Renal cortex interstitium (tissue), 15 donors: ENCODE data around the gene PAPOLB. TPM values are rescaled to one million over a fixed set of nuclear protein-coding genes. Genes with fewer than 3 reads are reported as not detected.
A peak's percentile ranks its signal among the peaks of the same experiment; 100 is the strongest.
"Not testable (repeated sequence)": the region's sequence is repeated elsewhere in the genome, so short reads cannot be mapped to it uniquely, and the experiment has no call there.

Experiments
- DNase-seq, 11 donors: peaks; one replicate each; pipeline ENCODE4 v3.0.0-alpha.2; 2013; ENCODE audit warnings: low read depth in 9 of 11, low spot score in 4 of 11; ENCODE audit errors: extremely low read depth in 1 of 11
- long read RNA-seq, 16 experiments: transcript quantifications; one replicate each; lab custom pipeline, GENCODE V29; 2026
- polyA plus RNA-seq, 3 donors: library from polyadenylated mRNA; unstranded; fragments of 120-200 nt; gene quantifications; one replicate each; pipeline ENCODE4 v1.2.1, GENCODE V29; 2013; ENCODE audit not compliant: insufficient read length in 3 of 3

The PAPOLB gene
- under 1 TPM; 0.09 to 0.12 (median 0.10) TPM for polyA plus RNA-seq
- long read RNA-seq, donor 1 = 0 reads
- long read RNA-seq, donor 2 = 0 reads
- long read RNA-seq, donor 3 = 0 reads
- long read RNA-seq, donor 4 = 0 reads
- long read RNA-seq, donor 5 = 0 reads
- long read RNA-seq, donor 6 = 0 reads
- long read RNA-seq, donor 7 = 0 reads
- long read RNA-seq, donor 8 = 0 reads
- long read RNA-seq, donor 9 = 0 reads
- long read RNA-seq, donor 10 = 0 reads
- long read RNA-seq, donor 11 = 0 reads
- long read RNA-seq, donor 12 = 0 reads
- long read RNA-seq, donor 13 = 0 reads
- long read RNA-seq, donor 14 = 0 reads
- long read RNA-seq, donor 15 = 0 reads
- long read RNA-seq, donor 16, full-length matches to known transcripts = 1 of 1 reads
- long read RNA-seq, donor 16, partial matches to known transcripts = 0 of 1 reads
- long read RNA-seq, donor 16, other reads (novel, unspliced or antisense) = 0 of 1 reads

- DNase-seq = no peak
Measured at GRCh38 chr7:4861673-4862072, at the start of gene PAPOLB. TSS of gene PAPOLB (minus strand) at chr7:4862030. CDS start at chr7:4861810, 220 bp downstream.

GRCh38 chr7:4911111-4911828, 49.4 kb upstream of the PAPOLB start:
- no peak for DNase-seq

- DNase-seq = no peak
Measured at GRCh38 chr7:4906682-4907081, 44.9 kb upstream of the PAPOLB start.

DNA sequence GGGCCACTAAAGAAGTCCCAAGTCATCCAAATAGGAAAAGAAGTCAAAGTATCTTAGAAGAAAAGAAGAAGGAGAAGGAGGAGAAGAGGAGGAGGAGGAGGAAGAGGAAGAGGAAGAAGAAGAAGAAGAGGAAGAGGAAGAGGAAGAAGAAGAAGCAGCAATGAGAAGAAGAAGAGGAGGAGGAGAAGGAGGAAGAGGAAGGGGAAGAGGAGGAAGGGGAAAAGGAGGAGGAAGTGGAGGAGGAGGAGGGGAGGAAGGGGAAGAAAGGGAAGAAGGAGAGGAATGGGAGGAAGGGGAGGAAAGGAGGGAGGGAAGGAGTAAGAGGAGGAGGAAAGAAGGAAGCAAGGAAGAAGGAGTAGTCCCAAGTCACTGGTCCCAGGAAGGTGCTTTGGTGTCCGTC, 43.3 kb upstream of the PAPOLB start:
- DNase-seq = no peak

- no peak for DNase-seq
Measured at GRCh38 chr7:4904346-4904745, 42.5 kb upstream of the PAPOLB start.

DNA sequence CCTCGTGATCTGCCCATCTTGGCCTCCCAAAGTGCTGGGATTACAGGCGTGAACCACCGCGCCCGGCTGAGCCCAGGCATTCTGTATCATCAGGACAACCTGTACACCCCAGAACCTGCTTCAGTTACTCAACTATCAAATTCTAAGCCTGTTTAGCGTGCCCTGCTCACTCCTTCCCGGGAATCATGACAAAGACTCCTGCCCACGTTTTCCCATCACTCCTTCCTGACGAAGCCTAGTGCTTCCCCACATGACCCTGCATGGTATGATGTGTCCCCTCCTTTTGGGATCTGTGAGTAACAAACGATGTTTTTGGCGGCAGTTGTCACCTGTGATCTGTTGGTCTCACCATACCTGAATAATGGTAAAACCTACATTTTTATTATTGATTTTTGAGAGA, 33.9 kb upstream of the PAPOLB start:
- no peak for DNase-seq

GRCh38 chr7:4894482-4894881, 32.7 kb upstream of the PAPOLB start:
- no peak for DNase-seq

DNA sequence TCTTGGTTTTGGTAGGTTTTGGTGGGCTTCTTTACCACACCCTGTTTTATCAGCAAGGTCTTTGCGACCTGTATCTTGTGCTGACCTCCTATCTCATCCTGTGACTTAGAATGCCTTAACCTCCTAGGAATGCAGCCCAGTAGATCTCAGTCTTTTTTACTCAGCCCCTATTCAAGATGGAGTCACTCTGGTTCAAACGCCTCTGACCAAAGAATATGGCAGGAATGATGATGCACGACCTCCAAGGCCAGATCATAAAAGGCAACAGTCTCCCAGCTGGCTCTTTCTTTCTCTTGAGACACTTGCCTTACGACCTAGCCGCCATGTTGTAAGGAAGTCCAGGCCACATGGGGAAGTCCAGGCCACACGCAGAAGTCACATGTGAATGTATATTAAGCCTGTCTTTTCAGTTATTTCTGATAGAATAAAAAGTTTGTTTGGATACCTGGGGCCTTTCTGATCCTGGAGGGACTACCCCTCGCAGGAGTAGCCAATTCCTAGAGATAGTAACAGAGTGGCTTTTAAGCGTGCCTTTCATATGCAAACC, 32.2 kb upstream of the PAPOLB start:
- DNase-seq = no peak

GRCh38 chr7:4893188-4893587, 31.4 kb upstream of the PAPOLB start:
- not testable (repeated sequence) for DNase-seq

DNA sequence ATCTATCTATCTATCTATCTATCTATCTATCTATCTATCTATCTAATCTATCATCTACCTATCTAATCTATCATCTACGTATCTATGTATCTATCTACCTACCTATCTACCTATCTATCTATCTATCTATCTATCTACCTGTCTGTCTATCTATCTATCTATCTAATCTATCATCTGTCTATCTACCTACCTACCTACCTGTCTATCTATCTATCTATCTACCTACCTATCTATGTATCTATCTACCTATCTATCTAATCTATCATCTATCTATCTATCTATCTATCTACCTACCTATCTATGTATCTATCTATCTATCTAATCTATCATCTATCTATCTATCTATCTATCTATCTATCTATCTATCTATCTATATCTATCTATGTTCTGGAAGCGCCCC, 29.7 kb upstream of the PAPOLB start:
- not testable (repeated sequence) for DNase-seq

- DNase-seq = no peak
Measured at GRCh38 chr7:4889682-4890081, 27.9 kb upstream of the PAPOLB start.

DNA sequence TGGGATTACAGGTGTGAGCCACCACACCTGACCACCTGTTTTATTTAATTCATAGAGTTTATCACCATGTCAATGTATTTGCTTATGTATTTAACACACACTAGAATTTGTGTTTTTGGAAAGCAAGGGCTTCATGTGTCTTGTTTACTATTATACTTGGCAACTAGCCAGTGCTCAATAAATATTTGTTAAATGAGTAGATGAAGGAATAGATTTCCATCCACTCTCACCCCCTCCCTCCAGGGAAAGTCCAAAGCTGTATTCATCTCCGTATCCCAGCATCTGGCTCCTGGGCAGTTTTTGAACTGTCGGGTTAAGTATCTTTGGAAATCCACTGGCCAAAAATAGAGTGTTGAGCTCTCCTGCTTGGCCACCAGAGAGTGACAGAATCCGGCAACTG, 26.3 kb upstream of the PAPOLB start:
- DNase-seq = no peak

- DNase-seq = no peak
Measured at GRCh38 chr7:4886671-4887070, 24.8 kb upstream of the PAPOLB start.

- no peak for DNase-seq
Measured at GRCh38 chr7:4885317-4885807, 23.5 kb upstream of the PAPOLB start.

GRCh38 chr7:4884164-4884563, 22.3 kb upstream of the PAPOLB start:
- no peak for DNase-seq

GRCh38 chr7:4883372-4884144, 21.7 kb upstream of the PAPOLB start, which contains the start of gene RADIL:
TSS of gene RADIL (minus strand) at chr7:4883716. CDS start at chr7:4878139, 5,577 bp downstream.
- peak; percentile 51 to 84 (median 77) for DNase-seq

DNA sequence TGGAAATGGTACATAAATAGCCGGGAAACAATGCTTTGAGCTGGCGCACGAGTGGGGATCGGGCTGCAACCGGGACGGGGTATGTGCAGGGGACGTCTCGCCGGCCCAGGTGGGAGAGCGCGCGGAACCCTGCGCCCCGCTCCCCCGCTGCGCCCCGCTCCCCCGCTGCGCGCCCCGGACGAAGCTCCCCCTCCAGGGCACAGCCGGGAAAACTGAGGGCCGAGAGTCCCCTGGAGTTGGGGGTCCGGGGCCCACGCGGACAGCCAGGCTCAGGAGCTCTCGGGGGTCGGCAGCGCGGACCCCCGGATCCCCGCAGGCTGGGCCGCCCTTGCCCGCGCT, 21.2 kb upstream of the PAPOLB start:
- no peak for DNase-seq

DNA sequence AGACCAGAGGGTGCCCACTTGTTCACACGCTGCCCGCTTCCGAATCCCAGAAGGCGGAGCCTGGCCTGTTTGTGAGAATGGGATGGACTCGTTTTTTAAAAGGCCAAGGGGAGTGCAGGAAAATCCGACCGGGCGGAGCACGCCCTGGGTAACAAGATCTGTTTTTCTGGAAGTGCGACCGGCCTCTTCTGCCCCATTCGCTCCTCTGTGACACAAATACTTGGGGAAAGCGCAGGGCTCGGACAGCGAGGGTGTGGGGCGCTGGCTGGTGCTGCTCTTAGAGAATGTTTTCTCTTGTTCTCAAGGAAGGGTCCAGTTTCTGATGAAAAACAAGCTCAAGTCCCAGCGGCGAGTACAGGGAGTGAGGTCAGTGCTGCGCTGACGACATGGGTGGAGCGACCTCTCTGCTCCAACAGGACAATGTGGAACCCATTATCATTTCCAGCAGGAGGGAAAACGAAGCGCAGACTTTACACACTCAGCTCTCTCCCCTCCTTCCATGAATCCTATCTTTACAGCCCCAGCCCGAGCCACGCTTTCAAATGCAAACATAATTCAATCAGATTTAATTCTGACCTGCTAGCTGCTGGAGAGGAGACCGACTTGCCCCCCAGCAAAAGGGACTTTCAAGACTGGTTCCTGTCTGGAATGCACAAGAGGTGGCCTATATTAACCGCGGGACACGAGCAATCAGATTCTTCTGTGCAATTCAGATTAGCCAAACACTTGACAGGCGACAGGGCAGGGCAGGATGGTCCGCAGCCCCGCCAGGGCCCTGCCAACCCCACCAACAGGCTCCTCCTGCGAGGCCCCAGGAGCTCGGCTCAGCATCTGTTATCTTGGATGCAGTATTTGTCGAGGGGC, 20.6 kb upstream of the PAPOLB start:
- peak in 2 of 11 donors; percentile 21 to 50 for DNase-seq
